Prostate gland (tissue), 2 donors: ENCODE results near the gene APBA1.

Experiments used
- CTCF ChIP-seq, 4 experiments: fragments of 200-600 bp in 2 of 4; fragments of 450-650 bp in 2 of 4; sonication (generic) in 2 of 4; IDR thresholded peaks; 1 replicate in 3 of 4; 2 replicates in 1 of 4; pipeline ENCODE4 v1.5.1; 2016 to 2019; ENCODE audit warnings: antibody characterized with exemption in 4 of 4, mild to moderate bottlenecking in 2 of 4, moderate library complexity in 2 of 4
- POLR2A ChIP-seq: fragments of 450-650 bp; IDR thresholded peaks from one replicate; pipeline ENCODE4 v1.6.1; 2016; ENCODE audit warnings: antibody characterized with exemption, mild to moderate bottlenecking

DNA sequence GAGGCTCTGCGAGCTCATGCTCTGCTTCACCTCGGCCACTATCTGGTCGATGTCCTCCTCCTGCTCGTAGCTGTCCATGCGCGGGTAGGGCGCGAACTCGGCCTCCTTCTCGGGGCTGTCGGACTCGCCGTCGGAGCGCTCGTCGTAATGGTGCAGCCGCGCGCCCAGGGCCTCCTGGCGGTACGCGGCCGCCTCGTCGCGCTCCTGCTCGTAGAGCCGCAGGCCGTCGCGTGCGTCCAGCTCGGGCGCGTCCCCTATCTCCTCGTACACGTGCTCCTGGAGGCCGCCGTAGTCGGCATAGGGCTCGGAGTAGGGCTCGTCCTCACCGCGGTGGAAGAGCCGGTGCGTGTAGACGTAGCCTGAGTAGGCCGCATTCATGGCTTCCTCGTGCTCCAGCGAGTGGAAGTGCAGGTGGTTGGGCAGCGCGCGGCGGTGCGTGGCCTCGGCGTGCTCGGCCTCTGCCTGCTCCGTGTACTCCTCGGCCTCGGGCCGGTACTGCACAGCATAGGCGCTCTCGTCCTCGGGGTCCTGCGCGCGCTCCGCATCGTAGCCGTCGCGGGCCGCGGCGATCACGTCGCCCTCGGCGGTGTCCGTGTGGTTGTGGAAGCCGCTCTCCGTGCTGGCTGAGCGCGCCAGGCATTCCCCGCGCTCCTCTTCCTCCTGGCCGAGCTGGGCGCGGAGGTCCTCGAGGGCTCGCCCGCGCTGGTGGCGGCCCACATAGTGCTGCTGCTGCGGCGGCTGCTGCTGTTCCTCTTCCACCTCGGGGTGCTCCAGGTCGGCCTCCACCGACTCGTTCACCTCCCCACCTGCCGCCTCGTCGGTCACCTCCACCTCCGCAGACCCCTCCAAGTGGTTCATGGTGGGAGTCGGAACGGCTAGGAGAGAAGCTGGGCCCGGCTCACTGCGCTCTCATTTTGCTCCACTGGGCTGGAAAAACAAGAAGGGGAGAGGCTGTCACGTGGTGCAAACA is 155.5 kb downstream of the APBA1 start:
- TF ChIP-seq CTCF (IDR thresholded peaks at IDR 0.05) (no peak), POLR2A (no peak)
